Esophagus squamous epithelium (tissue), 5 donors: ENCODE results near the gene FBXO42. TPM values are rescaled to one million over a fixed set of nuclear protein-coding genes. Genes with fewer than 3 reads are reported as not detected.

Experiments used
- DNase-seq: peaks from one replicate; lab custom pipeline; 2025; lab: John Stamatoyannopoulos, UW
- H3K27ac ChIP-seq, 4 donors: fragments of 200-600 bp; sonication (generic); one replicate each; pipeline ENCODE4 v1.5.1; 2016 to 2019; ENCODE audit warnings: mild to moderate bottlenecking in 1 of 4
- H3K27me3 ChIP-seq, 4 donors: fragments of 200-600 bp; sonication (generic); 1 replicate in 3 of 4; 2 replicates in 1 of 4; pipeline versions ENCODE4 v1.5.1 to v1.6.0; 2017 to 2021; ENCODE audit warnings: antibody characterized with exemption in 1 of 4
- H3K36me3 ChIP-seq, 3 donors: fragments of 200-600 bp; sonication (generic); one replicate each; pipeline ENCODE4 v1.5.1; 2016 to 2019
- H3K4me1 ChIP-seq, 3 donors: fragments of 200-600 bp; sonication (generic); one replicate each; pipeline ENCODE4 v1.5.1; 2017 to 2019
- H3K4me3 ChIP-seq, 4 donors: fragments of 200-600 bp; sonication (generic); 1 replicate in 3 of 4; 2 replicates in 1 of 4; pipeline ENCODE4 v1.5.1; 2016 to 2019; ENCODE audit warnings: mild to moderate bottlenecking in 2 of 4, moderate library complexity in 1 of 4
- H3K9me3 ChIP-seq, 3 donors: fragments of 200-600 bp; sonication (generic); one replicate each; pipeline ENCODE4 v1.5.1; 2016 to 2019
- CTCF ChIP-seq, 6 experiments: fragments of 450-650 bp in 4 of 6; fragments of 200-600 bp in 2 of 6; sonication (generic) in 2 of 6; IDR thresholded peaks; one replicate each; pipeline ENCODE4 v1.5.1; 2016 to 2019; ENCODE audit warnings: antibody characterized with exemption in 6 of 6, mild to moderate bottlenecking in 4 of 6, moderate library complexity in 4 of 6
- POLR2A ChIP-seq, 4 donors: fragments of 450-650 bp; IDR thresholded peaks; one replicate each; pipeline ENCODE4 v1.6.1; 2017; ENCODE audit warnings: antibody characterized with exemption in 4 of 4, mild to moderate bottlenecking in 4 of 4, moderate library complexity in 3 of 4
- WGBS, 2 donors: methylation state at CpG; one replicate each; pipeline ENCODE4 v1.1.5; 2018; 5-methylcytosine and 5-hydroxymethylcytosine counted together
- intact Hi-C: fragments of 100-400 bp; cut with DNase I; formaldehyde crosslinking; loops from one replicate; pipeline ENCODE4 v1.15.0; 2022
- total RNA-seq, 4 donors: library from RNA; depleted of rRNA; stranded (reverse); fragments of >200 nt; gene quantifications; one replicate each; pipeline ENCODE4 v1.1.0, GENCODE V29; 2016
- donor health status: DM: yes; HTN: yes; CAD: no.

Gene FBXO42
- total RNA-seq, 4 donors from 2014 or later, result 15.9 to 29.0 (median 20.2) TPM

GRCh38 chr1:16302709-16303627 is 49.3 kb downstream of the FBXO42 start:
- H3K27ac ChIP-seq, result peak overlapping the region in 1 of 4 donors; percentile 5
- intact Hi-C loops, result no loop called here
- no peaks in the 10 kb centered on the region for H3K27me3 ChIP-seq
- peaks cover 0 to 45% (median 21%) of the 10 kb centered on the region in 3 donors for H3K4me1 ChIP-seq
- 87 to 89% methylated on average over 6 to 11 of the region's 12 CpGs for WGBS, 2 donors
- DNase-seq, result no peak
- H3K4me3 ChIP-seq, result no peak overlapping the region
- peaks cover 0 to 72% (median 23%) of the 10 kb centered on the region in 3 donors for H3K36me3 ChIP-seq
- TF ChIP-seq POLR2A (IDR thresholded peaks at IDR 0.05), result no peak
- no peak for TF ChIP-seq CTCF (IDR thresholded peaks at IDR 0.05)
- H3K9me3 ChIP-seq, result no peaks in the 10 kb centered on the region

GRCh38 chr1:16300436-16300835 is 51.8 kb downstream of the FBXO42 start:
- TF ChIP-seq POLR2A (IDR thresholded peaks at IDR 0.05), result no peak
- no peak for TF ChIP-seq CTCF (IDR thresholded peaks at IDR 0.05)
- intact Hi-C loops, result no loop called here
- 35 to 53% methylated on average over 3 of the region's 3 CpGs for WGBS, 2 donors
- Histone ChIP-seq H3K27me3 (no peaks in the 10 kb centered on the region), H3K4me1 (peaks cover 0 to 68% (median 23%) of the 10 kb centered on the region in 3 donors), H3K36me3 (peaks cover 0 to 56% (median 16%) of the 10 kb centered on the region in 3 donors), H3K27ac (peak overlapping the region; percentile 66 to 79 (median 73)), H3K4me3 (no peak overlapping the region), H3K9me3 (no peaks in the 10 kb centered on the region)
- no peak for DNase-seq

GRCh38 chr1:16298653-16299052 is 53.6 kb downstream of the FBXO42 start:
- no peaks in the 10 kb centered on the region for H3K27me3 ChIP-seq
- no peak for DNase-seq
- TF ChIP-seq POLR2A (IDR thresholded peaks at IDR 0.05) (no peak), CTCF (IDR thresholded peaks at IDR 0.05) (no peak)
- intact Hi-C loops, result no loop called here
- peaks cover 0 to 54% (median 0%) of the 10 kb centered on the region in 3 donors for H3K36me3 ChIP-seq
- H3K9me3 ChIP-seq, result no peaks in the 10 kb centered on the region
- 87 to 88% methylated on average over 11 to 12 of the region's 12 CpGs for WGBS, 2 donors
- H3K27ac ChIP-seq, result peak overlapping the region; percentile 11 to 79 (median 72)
- peaks cover 6 to 86% (median 36%) of the 10 kb centered on the region in 3 donors for H3K4me1 ChIP-seq
- H3K4me3 ChIP-seq, result no peak overlapping the region

GRCh38 chr1:16296643-16297042 is 55.6 kb downstream of the FBXO42 start:
- Histone ChIP-seq H3K27me3 (no peaks in the 10 kb centered on the region), H3K4me3 (no peak overlapping the region), H3K36me3 (peaks cover 0 to 48% (median 0%) of the 10 kb centered on the region in 3 donors), H3K4me1 (peaks cover 6 to 94% (median 50%) of the 10 kb centered on the region in 3 donors), H3K27ac (peak overlapping the region in 2 of 4 donors; percentile 77 to 79), H3K9me3 (no peaks in the 10 kb centered on the region)
- TF ChIP-seq POLR2A (IDR thresholded peaks at IDR 0.05), result no peak
- no peak for TF ChIP-seq CTCF (IDR thresholded peaks at IDR 0.05)
- intact Hi-C loops, result no loop called here
- WGBS, 2 donors, result 30 to 73% methylated on average over 1 to 4 of the region's 4 CpGs
- no peak for DNase-seq
